ENCODE measurements around the gene MED27. TPM values are rescaled to one million over a fixed set of nuclear protein-coding genes. Genes with fewer than 3 reads are reported as not detected.

Gene MED27
- total RNA-seq, 1 donor from 2014 or later = 19.1 TPM

- DNase-seq (ENCODE audit: extremely low read depth, low read depth, low spot score) = no peak
Measured at GRCh38 chr9:131889437-131890251, 190.0 kb downstream of the MED27 start.

GRCh38 chr9:131888923-131889322 is 190.7 kb downstream of the MED27 start:
- no peak for DNase-seq (ENCODE audit: extremely low read depth, low read depth, low spot score)

- no peak for DNase-seq (ENCODE audit: extremely low read depth, low read depth, low spot score)
Measured at GRCh38 chr9:131887680-131888079, 192.0 kb downstream of the MED27 start.

GRCh38 chr9:131886826-131887225 is 192.8 kb downstream of the MED27 start:
- no peak for DNase-seq (ENCODE audit: extremely low read depth, low read depth, low spot score)

GRCh38 chr9:131885144-131885609 is 194.5 kb downstream of the MED27 start:
- no peak for DNase-seq (ENCODE audit: extremely low read depth, low read depth, low spot score)

GRCh38 chr9:131884222-131884621 is 195.4 kb downstream of the MED27 start:
- no peak for DNase-seq (ENCODE audit: extremely low read depth, low read depth, low spot score)

GRCh38 chr9:131880833-131881583 is 198.7 kb downstream of the MED27 start:
- no peak for DNase-seq (ENCODE audit: extremely low read depth, low read depth, low spot score)

- DNase-seq (ENCODE audit: extremely low read depth, low read depth, low spot score) = no peak
Measured at GRCh38 chr9:131879911-131880290, 199.8 kb downstream of the MED27 start.

- no peak for DNase-seq (ENCODE audit: extremely low read depth, low read depth, low spot score)
Measured at GRCh38 chr9:131879181-131879910, 200.3 kb downstream of the MED27 start.

- no peak for DNase-seq (ENCODE audit: extremely low read depth, low read depth, low spot score)
Measured at GRCh38 chr9:131876486-131876885, 203.2 kb downstream of the MED27 start.

GRCh38 chr9:131875828-131876485 is 203.7 kb downstream of the MED27 start:
- no peak for DNase-seq (ENCODE audit: extremely low read depth, low read depth, low spot score)

- no peak for DNase-seq (ENCODE audit: extremely low read depth, low read depth, low spot score)
Measured at GRCh38 chr9:131874916-131875670, 204.6 kb downstream of the MED27 start.

- no peak for DNase-seq (ENCODE audit: extremely low read depth, low read depth, low spot score)
Measured at GRCh38 chr9:131874447-131874846, 205.2 kb downstream of the MED27 start.

GRCh38 chr9:131873891-131874440 is 205.7 kb downstream of the MED27 start:
- no peak for DNase-seq (ENCODE audit: extremely low read depth, low read depth, low spot score)

GRCh38 chr9:131873335-131873734 is 206.3 kb downstream of the MED27 start:
- DNase-seq (ENCODE audit: extremely low read depth, low read depth, low spot score) = no peak

- no peak for DNase-seq (ENCODE audit: extremely low read depth, low read depth, low spot score)
Measured at GRCh38 chr9:131872702-131873101, 207.0 kb downstream of the MED27 start.

- no peak for DNase-seq (ENCODE audit: extremely low read depth, low read depth, low spot score)
Measured at GRCh38 chr9:131872006-131872405, 207.7 kb downstream of the MED27 start.

GRCh38 chr9:131870156-131870555 is 209.5 kb downstream of the MED27 start:
- no peak for DNase-seq (ENCODE audit: extremely low read depth, low read depth, low spot score)

- no peak for DNase-seq (ENCODE audit: extremely low read depth, low read depth, low spot score)
Measured at GRCh38 chr9:131869348-131869747, 210.3 kb downstream of the MED27 start.

- DNase-seq (ENCODE audit: extremely low read depth, low read depth, low spot score) = no peak
Measured at GRCh38 chr9:131868766-131869165, 210.9 kb downstream of the MED27 start.
